Mesendoderm (in vitro differentiated cells): Measurements from ENCODE around the gene ARHGAP26.

Experiments
- DNase-seq: peaks from one replicate; pipeline ENCODE4 v3.0.0; 2013
- H2AK5ac ChIP-seq: 2 replicates; pipeline ENCODE4 v1.6.1; 2013; ENCODE audit warnings: low read length, inconsistent platforms
- H2BK120ac ChIP-seq: 2 replicates; pipeline ENCODE4 v1.6.1; 2013; ENCODE audit warnings: low read depth, mild to moderate bottlenecking, low read length, moderate library complexity, mixed read lengths
- H2BK15ac ChIP-seq: replicated peaks from 2 replicates; pipeline ENCODE4 v1.6.1; 2013; ENCODE audit warnings: low read depth, mild to moderate bottlenecking, moderate library complexity
- H2BK5ac ChIP-seq: 2 replicates; pipeline ENCODE4 v1.6.1; 2013; ENCODE audit warnings: low read length, inconsistent platforms
- H3K18ac ChIP-seq: 2 replicates; pipeline ENCODE4 v1.6.1; 2013; ENCODE audit warnings: mild to moderate bottlenecking, low read length, mixed read lengths
- H3K23ac ChIP-seq: one replicate; pipeline ENCODE4 v1.6.1; 2013; ENCODE audit warnings: low read length
- H3K27ac ChIP-seq: 2 replicates; pipeline ENCODE4 v1.5.1; 2013; ENCODE audit warnings: low read depth, mild to moderate bottlenecking, inconsistent platforms, low read length, moderate library complexity
- H3K27me3 ChIP-seq: 2 replicates; pipeline ENCODE4 v1.6.1; 2013; ENCODE audit warnings: low read length, control low read depth, mild to moderate bottlenecking, inconsistent platforms; ENCODE audit not compliant: insufficient read depth, poor library complexity
- H3K36me3 ChIP-seq: 2 replicates; pipeline ENCODE4 v1.6.1; 2013; ENCODE audit warnings: low read length, inconsistent platforms; ENCODE audit not compliant: control insufficient read depth, insufficient read depth
- H3K4ac ChIP-seq: one replicate; pipeline ENCODE4 v1.6.1; 2013; ENCODE audit warnings: low read depth, mild to moderate bottlenecking, low read length, moderate library complexity
- H3K4me1 ChIP-seq: 2 replicates; pipeline ENCODE4 v1.6.1; 2013; ENCODE audit warnings: low read depth, low read length, inconsistent platforms; ENCODE audit not compliant: control insufficient read depth
- H3K4me2 ChIP-seq: 2 replicates; pipeline ENCODE4 v1.6.1; 2013; ENCODE audit warnings: low read length
- H3K4me3 ChIP-seq: 2 replicates; pipeline ENCODE4 v1.5.1; 2013; ENCODE audit warnings: mild to moderate bottlenecking, low read length
- H3K56ac ChIP-seq: one replicate; pipeline ENCODE4 v1.6.1; 2013; ENCODE audit warnings: low read length
- H3K79me1 ChIP-seq: 2 replicates; pipeline ENCODE4 v1.6.1; 2013; ENCODE audit warnings: low read length, inconsistent platforms
- H3K79me2 ChIP-seq: 2 replicates; pipeline ENCODE4 v1.6.1; 2013; ENCODE audit warnings: mild to moderate bottlenecking, low read length; ENCODE audit not compliant: control insufficient read depth, insufficient read depth
- H3K9ac ChIP-seq: 2 replicates; pipeline ENCODE4 v1.6.1; 2013; ENCODE audit warnings: low read length, inconsistent platforms
- H4K5ac ChIP-seq: one replicate; pipeline ENCODE4 v1.6.1; 2013; ENCODE audit warnings: low read length
- H4K8ac ChIP-seq: one replicate; pipeline ENCODE4 v1.6.1; 2013; ENCODE audit warnings: low read depth, mild to moderate bottlenecking, control low read depth, low read length, moderate library complexity
- WGBS: extraction: QIAGEN DNeasy Blood & Tissue Kit; methylation state at CpG from one replicate; pipeline ENCODE4 v1.1.7; 2013; ENCODE audit warnings: low lambda C conversion rate, missing lambda C conversion rate; ENCODE audit not compliant: insufficient coverage; ENCODE audit errors: extremely low coverage; 5-methylcytosine and 5-hydroxymethylcytosine counted together

Gene ARHGAP26

DNA sequence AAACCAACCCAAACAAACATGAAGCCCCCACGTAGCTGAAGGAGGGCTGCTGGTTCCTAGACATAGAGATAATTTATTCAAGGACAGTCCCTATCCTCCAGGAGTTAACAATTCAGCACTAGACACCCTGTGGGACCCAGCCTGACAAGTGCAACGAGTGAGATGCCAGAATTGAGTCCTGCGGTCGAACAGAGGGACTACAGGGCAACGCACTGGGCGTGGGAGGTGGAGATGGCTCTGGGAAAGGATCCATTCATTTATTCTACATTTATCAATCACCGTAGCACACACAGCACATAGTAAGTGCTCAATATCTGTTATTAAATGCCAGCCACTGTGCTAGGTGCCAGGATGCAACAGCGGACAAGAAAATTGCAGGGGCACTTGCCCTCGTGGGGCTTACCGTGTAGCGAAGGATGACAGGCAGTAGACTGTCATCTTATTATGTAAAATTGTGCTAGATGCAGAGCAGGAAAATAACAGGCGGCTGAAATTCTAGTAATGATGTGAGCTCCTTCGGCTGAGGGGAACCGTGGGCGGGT, 855 bp upstream of the ARHGAP26 start:
- Histone ChIP-seq H2BK5ac (no peak overlapping the region), H3K4me3 (peak overlapping the region; percentile 92), H3K18ac (no peak overlapping the region), H3K36me3 (no peaks in the 10 kb centered on the region), H3K4me1 (peaks cover 5% of the 10 kb centered on the region), H3K56ac (peak overlapping the region; percentile 94), H3K79me1 (peaks cover 3% of the 10 kb centered on the region), H2AK5ac (no peak overlapping the region), H3K23ac (no peak overlapping the region), H3K27me3 (no peaks in the 10 kb centered on the region), H3K4ac (no peak overlapping the region), H3K9ac (peak overlapping the region; percentile 91), H3K4me2 (peak overlapping the region; percentile 94), H2BK120ac (no peak overlapping the region), H2BK15ac (no peak overlapping the region), H3K27ac (no peak overlapping the region), H3K79me2 (no peaks in the 10 kb centered on the region), H4K8ac (no peak overlapping the region), H4K5ac (no peak overlapping the region)
- peak; percentile 24 for DNase-seq
- no CpG with 5 or more reads among the region's 15 CpGs for WGBS

DNA sequence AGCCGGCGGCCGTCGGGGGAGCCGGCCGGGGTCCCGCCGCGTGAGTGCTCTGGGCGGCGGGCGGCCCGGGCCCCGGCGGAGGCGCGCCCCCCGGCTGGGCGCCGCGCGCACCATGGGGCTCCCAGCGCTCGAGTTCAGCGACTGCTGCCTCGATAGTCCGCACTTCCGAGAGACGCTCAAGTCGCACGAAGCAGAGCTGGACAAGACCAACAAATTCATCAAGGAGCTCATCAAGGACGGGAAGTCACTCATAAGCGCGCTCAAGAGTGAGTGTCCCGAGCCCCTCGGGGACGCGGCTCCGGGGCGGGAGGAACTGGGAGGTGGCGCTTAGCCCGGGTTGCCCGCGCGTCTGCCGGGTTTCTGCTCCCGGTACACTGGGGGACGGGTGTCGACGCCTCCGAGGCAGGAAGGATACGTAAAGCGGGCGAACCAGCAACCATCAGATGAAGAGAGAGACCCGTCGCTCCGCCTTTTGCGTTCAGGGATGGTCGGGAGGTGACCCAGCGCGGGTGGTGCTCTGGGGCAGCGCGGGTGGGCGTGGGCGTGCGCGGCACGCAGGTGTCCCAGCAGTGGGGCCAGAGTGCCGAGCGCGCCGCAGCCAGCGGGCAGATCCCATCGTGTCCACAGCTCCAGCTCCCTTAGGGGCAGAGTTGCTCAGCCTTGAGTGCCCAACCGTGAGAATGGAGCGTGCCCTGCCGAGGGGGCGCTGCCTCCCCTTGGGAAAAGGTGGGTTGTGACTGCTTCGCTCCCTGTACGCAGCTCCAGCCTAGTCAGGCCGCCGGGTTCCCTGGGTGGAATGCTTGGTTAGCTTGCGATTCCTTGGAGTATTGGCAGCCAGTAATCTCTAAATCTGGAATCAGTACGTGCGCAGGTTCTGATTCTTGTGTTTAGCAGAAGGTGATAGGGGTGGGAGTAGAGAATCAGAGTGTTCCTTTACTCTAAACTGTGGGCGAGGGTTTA, 753 bp downstream of the ARHGAP26 start:
- no peak overlapping the region for H3K23ac ChIP-seq
- no peak overlapping the region for H2AK5ac ChIP-seq
- H3K27me3 ChIP-seq = no peaks in the 10 kb centered on the region
- no peak overlapping the region for H4K8ac ChIP-seq
- DNase-seq = peak; percentile 77
- WGBS = no CpG with 5 or more reads among the region's 86 CpGs
- peak overlapping the region; percentile 86 for H3K4me2 ChIP-seq
- no peaks in the 10 kb centered on the region for H3K36me3 ChIP-seq
- peak overlapping the region; percentile 91 for H3K56ac ChIP-seq
- H2BK15ac ChIP-seq = no peak overlapping the region
- H3K79me1 ChIP-seq = peaks cover 3% of the 10 kb centered on the region
- peaks cover 5% of the 10 kb centered on the region for H3K4me1 ChIP-seq
- no peak overlapping the region for H4K5ac ChIP-seq
- H3K4ac ChIP-seq = no peak overlapping the region
- peak overlapping the region; percentile 79 for H3K9ac ChIP-seq
- H3K79me2 ChIP-seq = no peaks in the 10 kb centered on the region
- H3K27ac ChIP-seq = peak overlapping the region; percentile 77
- H3K4me3 ChIP-seq = peak overlapping the region; percentile 82
- no peak overlapping the region for H2BK120ac ChIP-seq
- peak overlapping the region; percentile 68 for H3K18ac ChIP-seq
- H2BK5ac ChIP-seq = no peak overlapping the region

DNA sequence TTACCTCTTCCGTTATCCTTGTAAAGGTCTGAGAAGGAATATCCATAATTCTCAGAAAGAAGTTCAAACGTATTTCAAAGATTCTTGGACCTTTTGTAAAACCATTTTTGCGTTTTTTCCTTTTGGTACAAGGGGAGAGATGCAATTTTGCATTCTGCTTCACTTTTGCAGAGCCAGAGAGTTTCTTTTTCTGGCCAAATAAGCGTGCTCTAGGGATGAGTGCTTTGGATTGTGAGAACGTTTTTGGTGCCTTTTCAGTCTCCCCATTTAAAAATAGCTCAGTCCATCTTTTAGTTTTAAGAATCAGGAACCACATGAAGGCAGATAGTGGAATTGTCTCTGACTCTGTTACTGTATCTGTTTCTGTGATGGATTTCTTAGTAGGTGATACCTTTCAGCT, 1.5 kb downstream of the ARHGAP26 start:
- Histone ChIP-seq H3K79me1 (peaks cover 3% of the 10 kb centered on the region), H2AK5ac (no peak overlapping the region), H3K4me2 (no peak overlapping the region), H2BK120ac (no peak overlapping the region), H3K79me2 (no peaks in the 10 kb centered on the region), H3K4me1 (peaks cover 5% of the 10 kb centered on the region), H4K5ac (no peak overlapping the region), H3K36me3 (no peaks in the 10 kb centered on the region), H2BK15ac (no peak overlapping the region), H2BK5ac (no peak overlapping the region), H3K27ac (no peak overlapping the region), H3K4me3 (no peak overlapping the region), H3K9ac (peak overlapping the region; percentile 79), H3K4ac (no peak overlapping the region), H3K18ac (no peak overlapping the region), H4K8ac (no peak overlapping the region), H3K23ac (no peak overlapping the region), H3K27me3 (no peaks in the 10 kb centered on the region), H3K56ac (no peak overlapping the region)
- no CpG with 5 or more reads among the region's 5 CpGs for WGBS
- no peak for DNase-seq

DNA sequence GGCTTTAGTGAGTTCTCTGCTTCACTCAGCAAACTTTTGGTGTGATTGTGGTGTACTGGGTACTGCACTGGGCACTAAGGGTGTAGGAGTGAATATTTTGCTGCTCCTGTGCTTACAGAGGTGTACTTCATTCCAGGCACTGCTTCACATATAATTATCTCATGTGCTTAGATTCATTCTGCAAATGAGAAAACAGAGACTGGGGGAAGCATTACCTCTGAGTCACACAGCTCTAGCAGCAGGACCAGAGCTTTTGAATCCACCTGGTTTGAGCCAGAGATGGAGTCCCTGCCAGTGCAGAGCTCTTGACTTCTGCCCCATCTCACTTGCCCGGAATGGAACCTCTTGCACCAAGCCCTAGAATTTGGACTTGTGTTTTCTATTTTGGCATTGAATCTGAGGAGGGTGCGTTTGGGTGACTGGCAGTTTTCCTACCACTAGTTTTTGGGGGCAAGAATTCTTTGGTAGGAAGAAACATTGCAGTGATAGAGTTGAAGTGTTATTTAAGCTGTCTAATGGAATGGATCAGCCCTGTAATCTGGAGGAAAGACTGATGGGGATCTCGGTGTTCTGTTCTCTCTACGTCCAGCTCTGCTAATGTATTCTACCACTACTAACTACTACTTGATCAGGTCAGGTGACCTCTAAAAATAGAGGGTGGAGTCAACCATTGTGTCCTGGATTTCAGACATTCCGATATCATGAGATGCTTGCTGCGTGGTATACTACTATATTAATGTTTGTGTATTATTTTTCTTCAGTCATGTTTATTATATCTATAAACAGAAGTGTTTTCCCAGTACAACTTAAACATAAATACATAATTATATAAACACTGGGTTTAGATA, 2.5 kb downstream of the ARHGAP26 start:
- Histone ChIP-seq H3K4me2 (no peak overlapping the region), H3K79me2 (no peaks in the 10 kb centered on the region), H3K23ac (no peak overlapping the region), H4K8ac (no peak overlapping the region), H3K27me3 (no peaks in the 10 kb centered on the region), H3K4ac (no peak overlapping the region), H3K27ac (no peak overlapping the region), H3K4me1 (peaks cover 5% of the 10 kb centered on the region), H2AK5ac (no peak overlapping the region), H3K56ac (no peak overlapping the region), H2BK5ac (no peak overlapping the region), H2BK15ac (no peak overlapping the region), H3K9ac (no peak overlapping the region), H3K79me1 (peaks cover 4% of the 10 kb centered on the region), H3K4me3 (no peak overlapping the region), H2BK120ac (no peak overlapping the region), H3K36me3 (no peaks in the 10 kb centered on the region), H4K5ac (no peak overlapping the region), H3K18ac (no peak overlapping the region)
- no CpG with 5 or more reads among the region's 6 CpGs for WGBS
- DNase-seq = no peak

DNA sequence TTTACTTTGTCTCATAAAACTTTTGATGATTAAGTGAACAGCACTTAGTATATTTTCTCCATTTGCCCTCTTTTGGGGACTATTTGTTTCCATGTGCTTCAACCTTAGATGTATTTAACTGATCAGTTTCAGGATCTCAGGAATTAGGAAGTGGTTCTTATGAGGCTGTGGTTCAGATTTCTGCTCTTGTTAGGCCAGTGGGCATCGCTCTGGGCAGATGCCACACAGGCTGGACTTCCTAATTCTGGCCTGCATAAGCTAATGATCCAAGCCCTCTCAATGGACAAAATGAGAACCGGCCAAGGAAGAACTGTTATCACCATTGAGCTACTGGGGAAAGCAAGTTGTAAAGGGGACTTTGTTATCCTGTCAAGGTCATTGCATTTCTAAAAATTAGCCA, 6.9 kb downstream of the ARHGAP26 start:
- Histone ChIP-seq H3K79me2 (peaks cover 2% of the 10 kb centered on the region), H3K27ac (no peak overlapping the region), H3K4me2 (no peak overlapping the region), H3K79me1 (peaks cover 8% of the 10 kb centered on the region), H3K36me3 (no peaks in the 10 kb centered on the region), H4K8ac (no peak overlapping the region), H3K9ac (no peak overlapping the region), H3K18ac (no peak overlapping the region), H2BK120ac (no peak overlapping the region), H3K23ac (no peak overlapping the region), H3K4me1 (peaks cover 4% of the 10 kb centered on the region), H3K4ac (no peak overlapping the region), H3K56ac (no peak overlapping the region), H2BK15ac (no peak overlapping the region), H2BK5ac (no peak overlapping the region), H3K4me3 (no peak overlapping the region), H3K27me3 (no peaks in the 10 kb centered on the region), H4K5ac (no peak overlapping the region), H2AK5ac (no peak overlapping the region)
- no peak for DNase-seq
- no CpG with 5 or more reads among the region's 2 CpGs for WGBS
